ENCODE results near the gene OR8J1. TPM values are rescaled to one million over a fixed set of nuclear protein-coding genes. Genes with fewer than 3 reads are reported as not detected.

The OR8J1 gene
- total RNA-seq, 1 experiment from 2014 or later: not detected

- Histone ChIP-seq H3K27me3 (ENCODE audit: control insufficient read depth, insufficient read depth, low read length) (no peaks in the 10 kb centered on the region), H3K9me3 (ENCODE audit: control insufficient read depth, insufficient read depth, low read depth, low read length) (no peaks in the 10 kb centered on the region), H3K4me1 (ENCODE audit: control insufficient read depth, insufficient read depth, low read length) (no peaks in the 10 kb centered on the region), H3K27ac (ENCODE audit: low read length) (no peak overlapping the region), H3K4me3 (ENCODE audit: low read depth in 2 of 2, low read length in 2 of 2) (no peak overlapping the region), H3K36me3 (ENCODE audit: control insufficient read depth, insufficient read depth, low read length) (no peaks in the 10 kb centered on the region; the same call in 1 of the 2 replicates)
- DNase-seq (ENCODE audit: low read depth, low spot score) (no peak), ATAC-seq (no peak)
- in situ Hi-C loops (cut with HindIII; ENCODE audit: low pct_unique_long_range_greater_than_20kb, low sequenced_read_pairs): no loop called here
- intact Hi-C loops (cut with micrococcal nuclease; ENCODE audit: unreplicated experiment): no loop called here
- BruUV-seq (replicated peaks): no TSS peak
- ChIA-PET POLR2A (no interaction called here), CTCF (no interaction called here)
- TF ChIP-seq SIN3A (IDR thresholded peaks at IDR 0.05; ENCODE audit: borderline replicate concordance, insufficient read depth, low read depth, low read length) (no peak), TCF7L2 (IDR thresholded peaks at IDR 0.05; ENCODE audit: low read depth, low read length) (no peak), POLR2AphosphoS5 (IDR thresholded peaks at IDR 0.05; ENCODE audit: low read depth, low read length) (no peak)
- TF ChIP-seq, protein P1, sequence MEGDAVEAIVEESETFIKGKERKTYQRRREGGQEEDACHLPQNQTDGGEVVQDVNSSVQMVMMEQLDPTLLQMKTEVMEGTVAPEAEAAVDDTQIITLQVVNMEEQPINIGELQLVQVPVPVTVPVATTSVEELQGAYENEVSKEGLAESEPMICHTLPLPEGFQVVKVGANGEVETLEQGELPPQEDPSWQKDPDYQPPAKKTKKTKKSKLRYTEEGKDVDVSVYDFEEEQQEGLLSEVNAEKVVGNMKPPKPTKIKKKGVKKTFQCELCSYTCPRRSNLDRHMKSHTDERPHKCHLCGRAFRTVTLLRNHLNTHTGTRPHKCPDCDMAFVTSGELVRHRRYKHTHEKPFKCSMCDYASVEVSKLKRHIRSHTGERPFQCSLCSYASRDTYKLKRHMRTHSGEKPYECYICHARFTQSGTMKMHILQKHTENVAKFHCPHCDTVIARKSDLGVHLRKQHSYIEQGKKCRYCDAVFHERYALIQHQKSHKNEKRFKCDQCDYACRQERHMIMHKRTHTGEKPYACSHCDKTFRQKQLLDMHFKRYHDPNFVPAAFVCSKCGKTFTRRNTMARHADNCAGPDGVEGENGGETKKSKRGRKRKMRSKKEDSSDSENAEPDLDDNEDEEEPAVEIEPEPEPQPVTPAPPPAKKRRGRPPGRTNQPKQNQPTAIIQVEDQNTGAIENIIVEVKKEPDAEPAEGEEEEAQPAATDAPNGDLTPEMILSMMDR (IDR thresholded peaks at IDR 0.05): no peak
- TF ChIP-seq, protein P2, sequence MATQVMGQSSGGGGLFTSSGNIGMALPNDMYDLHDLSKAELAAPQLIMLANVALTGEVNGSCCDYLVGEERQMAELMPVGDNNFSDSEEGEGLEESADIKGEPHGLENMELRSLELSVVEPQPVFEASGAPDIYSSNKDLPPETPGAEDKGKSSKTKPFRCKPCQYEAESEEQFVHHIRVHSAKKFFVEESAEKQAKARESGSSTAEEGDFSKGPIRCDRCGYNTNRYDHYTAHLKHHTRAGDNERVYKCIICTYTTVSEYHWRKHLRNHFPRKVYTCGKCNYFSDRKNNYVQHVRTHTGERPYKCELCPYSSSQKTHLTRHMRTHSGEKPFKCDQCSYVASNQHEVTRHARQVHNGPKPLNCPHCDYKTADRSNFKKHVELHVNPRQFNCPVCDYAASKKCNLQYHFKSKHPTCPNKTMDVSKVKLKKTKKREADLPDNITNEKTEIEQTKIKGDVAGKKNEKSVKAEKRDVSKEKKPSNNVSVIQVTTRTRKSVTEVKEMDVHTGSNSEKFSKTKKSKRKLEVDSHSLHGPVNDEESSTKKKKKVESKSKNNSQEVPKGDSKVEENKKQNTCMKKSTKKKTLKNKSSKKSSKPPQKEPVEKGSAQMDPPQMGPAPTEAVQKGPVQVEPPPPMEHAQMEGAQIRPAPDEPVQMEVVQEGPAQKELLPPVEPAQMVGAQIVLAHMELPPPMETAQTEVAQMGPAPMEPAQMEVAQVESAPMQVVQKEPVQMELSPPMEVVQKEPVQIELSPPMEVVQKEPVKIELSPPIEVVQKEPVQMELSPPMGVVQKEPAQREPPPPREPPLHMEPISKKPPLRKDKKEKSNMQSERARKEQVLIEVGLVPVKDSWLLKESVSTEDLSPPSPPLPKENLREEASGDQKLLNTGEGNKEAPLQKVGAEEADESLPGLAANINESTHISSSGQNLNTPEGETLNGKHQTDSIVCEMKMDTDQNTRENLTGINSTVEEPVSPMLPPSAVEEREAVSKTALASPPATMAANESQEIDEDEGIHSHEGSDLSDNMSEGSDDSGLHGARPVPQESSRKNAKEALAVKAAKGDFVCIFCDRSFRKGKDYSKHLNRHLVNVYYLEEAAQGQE (IDR thresholded peaks at IDR 0.05; ENCODE audit: insufficient read depth in 1 of 2, low read depth in 2 of 2, low read length in 1 of 2): no peak
These were observed 20.9 kb upstream of the OR8J1 start for GRCh38 chr11:56333156-56333555.

DNA sequence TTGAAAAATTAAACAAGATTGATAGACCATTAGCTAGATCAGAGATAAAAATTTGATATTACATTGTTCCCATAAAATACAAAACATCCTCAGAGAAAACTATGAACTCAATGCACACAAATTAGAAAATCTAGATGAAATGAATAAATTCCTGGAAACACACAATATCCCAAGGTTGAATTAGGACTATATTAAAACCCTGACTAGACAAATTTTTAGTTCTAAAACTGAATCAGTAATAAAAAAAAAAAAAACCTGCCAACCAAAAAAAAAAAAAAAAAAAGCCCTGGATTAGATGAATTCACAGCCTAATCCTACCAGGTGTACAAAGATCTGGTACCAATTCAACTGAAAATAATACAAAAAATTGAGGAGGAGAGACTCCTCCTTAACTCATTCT, 13.8 kb upstream of the OR8J1 start:
- H3K36me3 ChIP-seq (ENCODE audit: control insufficient read depth, insufficient read depth, low read length): no peaks in the 10 kb centered on the region
- ATAC-seq (no peak), DNase-seq (ENCODE audit: low read depth, low spot score) (no peak)
- no peaks in the 10 kb centered on the region for H3K27me3 ChIP-seq (ENCODE audit: control insufficient read depth, insufficient read depth, low read length)
- H3K4me3 ChIP-seq (ENCODE audit: low read depth in 2 of 2, low read length in 2 of 2): no peak overlapping the region
- in situ Hi-C loops (cut with HindIII; ENCODE audit: low pct_unique_long_range_greater_than_20kb, low sequenced_read_pairs) (no loop called here), intact Hi-C loops (cut with micrococcal nuclease; ENCODE audit: unreplicated experiment) (no loop called here)
- no TSS peak for BruUV-seq (replicated peaks)
- no peak overlapping the region for H3K27ac ChIP-seq (ENCODE audit: low read length)
- TF ChIP-seq, protein P1 (IDR thresholded peaks at IDR 0.05): no peak
- TF ChIP-seq POLR2AphosphoS5 (IDR thresholded peaks at IDR 0.05; ENCODE audit: low read depth, low read length): no peak
- TF ChIP-seq, protein P2 (IDR thresholded peaks at IDR 0.05; ENCODE audit: insufficient read depth in 1 of 2, low read depth in 2 of 2, low read length in 1 of 2): no peak
- no peak for TF ChIP-seq SIN3A (IDR thresholded peaks at IDR 0.05; ENCODE audit: borderline replicate concordance, insufficient read depth, low read depth, low read length)
- TF ChIP-seq TCF7L2 (IDR thresholded peaks at IDR 0.05; ENCODE audit: low read depth, low read length): no peak
- no peaks in the 10 kb centered on the region for H3K9me3 ChIP-seq (ENCODE audit: control insufficient read depth, insufficient read depth, low read depth, low read length)
- H3K4me1 ChIP-seq (ENCODE audit: control insufficient read depth, insufficient read depth, low read length): no peaks in the 10 kb centered on the region
- ChIA-PET POLR2A (no interaction called here), CTCF (no interaction called here)

Data from Panc1 (cell line).